GM03348 (cell line): ENCODE data around the gene SBF2.
A peak's percentile ranks its signal among the peaks of the same experiment; 100 is the strongest.

Experiments used
- DNase-seq: peaks from one replicate; pipeline ENCODE4 v3.0.0; 2012; ENCODE audit warnings: low spot score

Gene SBF2

DNA sequence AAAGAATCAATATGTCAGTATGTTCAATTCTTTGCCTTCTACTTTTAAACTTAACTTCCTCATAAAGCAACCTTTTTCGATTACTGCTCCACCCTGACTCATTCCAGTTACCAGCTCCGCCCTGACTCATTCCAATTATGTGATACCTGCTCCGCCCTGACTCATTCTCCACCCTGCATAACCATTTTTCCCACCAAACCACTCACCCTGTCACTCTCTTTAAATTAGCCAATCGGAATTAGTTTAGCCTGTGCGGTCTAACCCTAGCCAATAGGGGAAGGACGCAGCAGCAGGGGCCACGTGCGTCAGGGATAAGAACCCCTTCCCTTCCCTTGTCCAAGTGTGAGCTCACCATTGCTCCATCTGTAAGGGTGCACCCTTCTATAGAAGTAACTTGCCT lies 393.8 kb downstream of the SBF2 start:
- DNase-seq, result peak; percentile 42

DNA sequence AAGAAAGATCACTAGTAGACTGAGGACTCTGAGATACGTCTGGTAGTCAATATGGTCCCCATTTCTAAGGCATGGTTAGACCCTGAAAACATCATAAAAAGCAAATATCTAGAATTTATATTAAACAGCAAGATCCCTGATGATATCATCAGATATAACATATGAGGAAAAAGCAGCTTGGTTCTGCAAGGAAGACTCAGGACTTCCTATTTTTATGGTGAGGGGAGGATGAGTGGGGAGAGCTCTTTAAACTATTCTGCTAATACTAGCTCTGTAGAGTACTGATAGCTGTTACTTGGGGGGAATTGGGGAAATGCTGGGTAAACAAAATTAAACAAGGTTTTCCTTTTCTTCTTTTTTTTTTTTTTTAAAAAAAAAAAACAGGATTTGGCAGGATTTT lies 394.3 kb downstream of the SBF2 start:
- DNase-seq, result no peak

DNA sequence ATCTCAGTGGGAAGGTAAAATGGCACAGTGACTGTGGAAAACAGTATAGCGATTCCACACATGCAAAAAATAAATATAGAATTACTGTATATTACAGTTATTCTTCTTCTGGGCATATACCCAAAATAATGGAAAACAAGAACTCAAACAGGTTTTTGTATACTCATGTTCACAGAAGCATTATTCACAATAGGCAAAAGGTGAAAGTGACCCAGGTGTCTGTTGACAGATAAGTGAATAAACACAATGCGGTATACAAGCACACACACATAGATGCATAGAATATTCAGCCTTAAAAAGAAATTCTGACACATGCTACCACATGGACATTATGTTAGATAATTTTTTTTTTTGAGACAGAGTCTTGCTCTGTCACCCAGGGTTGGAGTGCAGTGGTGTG lies 397.1 kb downstream of the SBF2 start:
- no peak for DNase-seq

DNA sequence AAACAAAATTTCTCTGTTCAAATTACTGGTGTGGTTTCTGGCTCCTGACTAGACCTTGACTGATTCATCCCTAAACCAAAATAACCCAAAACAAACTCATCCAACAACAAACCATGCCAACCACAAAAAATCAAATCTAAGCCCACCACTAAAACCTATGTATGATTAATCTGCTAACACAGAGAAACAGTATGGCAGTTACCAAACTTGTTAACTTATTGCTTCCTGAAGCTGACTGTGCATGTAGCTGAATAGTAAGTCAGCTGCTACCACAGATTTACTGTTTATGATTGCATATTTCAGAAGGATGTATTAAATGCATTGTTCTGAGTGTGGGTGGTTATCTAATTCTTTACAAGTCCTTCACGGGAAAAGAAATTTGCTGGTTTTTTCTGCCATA lies 399.0 kb downstream of the SBF2 start:
- DNase-seq, result peak; percentile 63

DNA sequence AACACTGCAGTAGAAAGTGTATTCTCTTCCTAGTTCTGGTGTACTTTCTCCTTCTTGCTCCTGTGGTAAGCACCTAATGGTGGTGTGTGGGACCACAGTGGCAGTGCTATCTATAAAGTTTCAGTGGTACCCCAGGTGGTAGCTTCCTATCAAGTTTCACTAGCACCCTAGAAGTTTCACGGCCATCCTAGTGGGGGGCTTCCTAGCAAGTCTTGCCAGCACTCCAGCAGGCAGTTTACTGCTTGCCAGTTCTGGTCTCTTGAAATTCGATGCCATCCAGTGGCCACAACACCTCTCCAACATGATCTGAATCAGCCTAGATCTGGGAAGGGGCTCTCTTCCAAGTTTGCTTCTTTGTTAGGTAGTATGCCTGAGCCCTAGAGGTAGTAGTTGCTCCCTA lies 400.5 kb downstream of the SBF2 start:
- DNase-seq, result no peak

DNA sequence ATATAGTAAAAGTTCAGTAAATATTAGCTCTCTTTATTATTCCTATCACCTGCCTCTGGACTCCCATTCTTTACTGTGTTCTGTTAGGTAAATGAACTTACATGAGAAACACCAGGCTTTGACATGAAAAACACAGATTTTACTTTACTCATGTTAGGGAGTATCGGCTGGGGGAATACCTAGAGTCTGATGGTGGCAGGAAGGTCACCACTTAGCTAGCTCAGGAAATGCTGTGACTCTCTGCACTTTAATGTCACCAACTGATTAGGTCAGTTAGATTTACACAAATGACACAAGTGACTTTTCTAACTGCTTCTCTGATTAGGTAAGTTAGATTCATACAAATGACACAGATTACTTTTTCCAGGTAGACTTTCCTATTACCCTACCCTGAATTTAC lies 405.1 kb downstream of the SBF2 start:
- DNase-seq, result no peak

DNA sequence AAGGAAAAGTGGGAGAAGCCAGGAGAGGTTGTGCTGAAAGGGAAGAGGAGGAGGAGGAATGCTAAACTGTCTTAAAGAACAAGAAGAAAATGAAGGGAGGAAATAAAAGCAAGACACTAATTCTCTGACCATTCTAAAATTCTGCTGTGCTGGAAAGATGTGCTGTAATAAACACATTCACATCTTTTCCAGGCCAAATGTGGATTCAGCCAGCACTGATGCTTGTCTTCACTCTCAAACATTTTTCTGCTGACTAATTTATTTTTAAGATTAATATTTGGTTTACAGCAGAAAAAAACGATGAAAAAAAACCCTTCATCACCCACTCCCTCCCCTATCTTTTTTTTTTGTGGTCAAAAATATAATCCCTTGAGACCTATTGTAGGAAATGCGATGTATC lies 406.5 kb downstream of the SBF2 start:
- DNase-seq, result no peak

DNA sequence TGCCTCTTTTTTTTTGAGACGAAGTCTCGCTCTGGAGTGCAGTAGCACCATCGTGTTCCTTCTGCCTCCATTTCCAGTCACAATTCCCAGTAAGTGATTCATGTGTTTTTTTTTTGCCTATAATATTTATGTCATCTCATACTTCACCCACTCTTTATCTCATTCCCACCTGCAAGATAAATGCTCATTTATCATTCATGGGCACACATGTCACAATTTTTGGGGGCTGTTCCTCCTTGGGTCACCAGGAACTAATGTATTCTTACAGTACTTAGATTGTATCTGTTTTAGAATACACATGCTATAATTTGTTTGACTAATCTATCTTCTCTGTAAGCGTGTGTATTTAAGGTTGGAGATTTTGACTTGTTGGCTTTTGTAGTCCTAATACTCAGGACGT lies 407.4 kb downstream of the SBF2 start:
- DNase-seq, result no peak

DNA sequence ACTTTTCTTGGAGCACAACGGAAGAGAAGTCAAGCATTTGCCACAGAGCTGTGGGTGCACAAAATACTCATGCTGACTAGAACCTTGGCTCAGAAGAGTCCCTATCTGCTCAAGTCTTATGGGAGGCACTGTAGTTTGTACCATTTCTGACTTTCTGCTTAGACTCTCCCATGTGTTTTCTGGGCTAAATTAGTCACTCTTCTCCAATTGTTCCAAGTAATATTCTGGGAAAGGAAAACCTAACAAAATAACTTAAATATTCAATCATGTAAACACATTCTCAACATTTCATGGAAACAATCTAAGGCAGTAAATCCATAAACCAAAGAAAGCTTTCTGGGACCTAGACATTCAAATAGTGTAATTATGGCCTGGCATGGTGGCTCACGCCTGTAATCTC lies 409.4 kb downstream of the SBF2 start:
- DNase-seq, result peak; percentile 11

DNA sequence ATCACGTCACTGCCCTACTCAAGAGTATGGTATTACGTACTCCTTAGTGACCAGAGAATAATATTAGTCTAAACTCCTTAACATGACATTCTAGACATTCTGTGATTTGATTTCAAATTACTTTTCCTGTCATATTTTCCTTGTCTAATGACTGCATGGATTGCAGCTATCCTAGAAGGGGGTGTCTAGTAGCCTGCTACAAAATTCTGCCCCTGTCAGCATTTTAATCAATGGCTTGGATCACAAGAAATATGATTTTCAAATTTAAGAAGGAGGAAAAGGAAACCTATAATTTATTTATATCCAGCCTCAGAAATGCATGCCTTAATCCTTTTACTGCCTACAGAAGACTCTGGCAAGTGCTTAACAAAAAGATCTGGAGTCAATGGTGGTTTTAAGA lies 413.4 kb downstream of the SBF2 start:
- DNase-seq, result no peak

DNA sequence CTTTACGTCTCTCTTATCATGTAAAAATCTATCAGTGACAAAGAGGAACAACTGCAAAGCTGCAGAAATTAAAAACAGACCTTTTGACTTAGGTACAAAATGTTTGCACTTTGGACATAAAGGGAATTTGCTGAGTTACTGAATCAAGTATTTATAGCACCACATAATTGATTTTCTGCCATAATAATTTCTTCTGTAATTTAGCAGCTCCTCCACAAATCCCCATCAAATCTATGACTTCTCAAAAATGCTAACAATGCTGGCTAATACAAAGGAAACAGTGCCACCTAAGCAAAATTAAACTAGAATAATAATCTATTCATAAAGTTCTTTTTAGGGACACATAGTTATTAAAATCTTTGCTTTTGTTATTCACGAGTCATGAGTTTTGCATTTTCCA lies 415.1 kb downstream of the SBF2 start:
- no peak for DNase-seq

DNA sequence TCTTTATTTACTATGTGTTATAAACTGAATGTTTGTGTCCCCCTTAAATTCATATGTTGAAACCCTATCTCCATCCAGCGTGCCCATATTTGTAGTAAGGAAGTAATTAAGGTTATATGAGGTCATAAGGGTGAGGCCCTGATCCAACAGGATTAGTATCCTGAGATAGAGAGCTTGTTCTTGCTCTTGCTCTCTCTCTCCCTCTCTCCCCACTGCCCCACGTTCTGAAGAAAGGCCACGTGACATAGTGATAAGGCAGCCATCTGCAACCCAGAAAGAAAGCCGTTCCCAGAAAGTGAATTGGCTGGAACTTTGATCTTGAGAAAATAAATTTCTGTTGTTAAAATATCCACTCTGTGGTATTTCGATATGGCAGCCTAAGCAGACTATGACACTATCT lies 417.7 kb downstream of the SBF2 start:
- DNase-seq, result no peak

DNA sequence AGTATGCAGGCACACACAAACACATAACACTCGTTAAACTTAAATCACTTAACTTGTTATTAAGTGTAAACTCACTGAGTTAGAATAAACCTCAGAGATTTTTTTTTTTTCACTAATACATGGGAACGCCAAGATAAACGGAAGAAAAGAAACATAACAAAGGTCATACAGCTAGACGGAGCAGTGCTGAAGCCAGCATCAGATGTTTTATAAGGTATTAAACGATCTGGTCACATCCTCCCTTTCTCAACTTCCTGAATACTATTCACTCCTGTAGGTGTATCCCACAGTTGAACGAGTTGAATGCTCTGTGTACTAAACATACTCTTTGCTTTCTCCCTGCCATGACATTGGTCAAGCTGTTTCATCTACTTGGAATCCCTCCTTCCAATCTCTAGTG lies 418.2 kb downstream of the SBF2 start:
- no peak for DNase-seq

DNA sequence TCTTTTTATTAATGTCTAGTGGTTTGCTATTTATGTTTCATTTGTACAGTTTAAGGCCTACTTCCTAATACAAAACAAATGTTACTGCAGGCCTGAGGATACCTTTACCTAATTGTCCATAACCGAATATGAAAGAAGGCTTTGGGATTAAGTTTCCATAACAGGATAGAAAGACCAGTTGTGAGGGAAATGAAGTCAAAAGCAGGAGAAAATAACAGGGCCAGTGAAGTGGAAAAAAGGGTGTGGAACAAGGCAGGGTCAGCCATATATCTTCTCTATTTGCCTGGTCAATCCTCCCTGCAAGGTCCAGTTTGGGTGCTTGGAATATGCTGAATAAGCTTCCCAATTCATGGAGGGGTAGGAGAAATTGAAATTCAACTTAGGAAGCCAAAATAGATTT lies 418.6 kb downstream of the SBF2 start:
- no peak for DNase-seq

DNA sequence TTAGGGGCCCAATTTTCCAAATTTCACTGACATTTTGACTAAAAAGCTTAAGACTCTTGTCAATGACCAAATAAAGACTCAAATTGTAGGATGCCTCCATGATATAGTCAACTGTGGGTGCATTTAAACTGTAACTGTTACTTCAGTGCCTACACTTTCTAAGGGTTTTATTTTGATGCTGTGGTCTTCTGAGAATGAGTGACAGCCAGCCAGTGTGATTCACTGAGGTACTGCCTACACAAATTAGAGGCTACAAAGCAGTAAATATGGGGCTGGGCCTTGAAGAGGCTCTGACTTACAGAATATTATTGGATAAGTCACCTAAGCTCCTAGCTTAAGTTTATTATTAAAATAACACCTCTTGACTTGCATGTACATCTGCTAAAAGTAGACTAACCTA lies 419.6 kb downstream of the SBF2 start:
- DNase-seq, result no peak

DNA sequence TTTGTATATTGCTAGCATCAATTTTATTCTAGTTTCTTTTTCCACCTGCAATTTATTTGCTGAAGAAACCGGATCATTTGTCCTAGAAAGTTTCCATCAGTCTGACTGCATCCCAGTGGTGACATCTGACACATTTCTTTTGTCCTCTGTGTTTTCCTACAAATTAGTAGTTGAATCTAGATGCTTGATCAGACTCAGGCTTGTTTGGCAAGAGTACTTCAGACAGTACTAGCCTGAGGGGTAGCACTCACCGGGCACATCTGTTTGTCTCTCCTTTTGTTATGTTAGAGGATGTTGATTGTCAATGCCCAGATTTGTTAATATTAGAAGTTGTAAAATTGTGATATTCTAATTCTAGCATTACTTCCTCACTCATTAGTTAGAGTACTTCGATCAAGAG lies 425.4 kb downstream of the SBF2 start:
- no peak for DNase-seq

DNA sequence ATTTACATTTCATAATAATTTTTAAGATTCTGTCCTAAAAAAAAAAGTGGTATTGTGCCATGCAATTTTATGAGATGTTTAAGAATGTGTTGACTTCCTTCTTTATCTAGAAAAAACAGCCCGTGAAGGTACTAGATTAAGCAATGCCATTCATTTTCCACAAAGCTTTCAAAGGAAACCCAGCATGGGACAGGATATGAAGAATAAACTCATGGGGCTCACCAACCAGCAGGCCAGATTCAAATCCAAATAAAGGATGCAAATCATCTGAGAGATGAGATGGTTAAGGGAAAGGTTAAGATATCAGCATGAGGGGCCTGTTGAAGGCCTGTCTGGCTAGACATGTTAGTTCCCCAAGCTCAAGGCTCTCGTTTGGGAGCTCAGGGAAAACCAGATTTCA lies 431.0 kb downstream of the SBF2 start:
- DNase-seq, result no peak

DNA sequence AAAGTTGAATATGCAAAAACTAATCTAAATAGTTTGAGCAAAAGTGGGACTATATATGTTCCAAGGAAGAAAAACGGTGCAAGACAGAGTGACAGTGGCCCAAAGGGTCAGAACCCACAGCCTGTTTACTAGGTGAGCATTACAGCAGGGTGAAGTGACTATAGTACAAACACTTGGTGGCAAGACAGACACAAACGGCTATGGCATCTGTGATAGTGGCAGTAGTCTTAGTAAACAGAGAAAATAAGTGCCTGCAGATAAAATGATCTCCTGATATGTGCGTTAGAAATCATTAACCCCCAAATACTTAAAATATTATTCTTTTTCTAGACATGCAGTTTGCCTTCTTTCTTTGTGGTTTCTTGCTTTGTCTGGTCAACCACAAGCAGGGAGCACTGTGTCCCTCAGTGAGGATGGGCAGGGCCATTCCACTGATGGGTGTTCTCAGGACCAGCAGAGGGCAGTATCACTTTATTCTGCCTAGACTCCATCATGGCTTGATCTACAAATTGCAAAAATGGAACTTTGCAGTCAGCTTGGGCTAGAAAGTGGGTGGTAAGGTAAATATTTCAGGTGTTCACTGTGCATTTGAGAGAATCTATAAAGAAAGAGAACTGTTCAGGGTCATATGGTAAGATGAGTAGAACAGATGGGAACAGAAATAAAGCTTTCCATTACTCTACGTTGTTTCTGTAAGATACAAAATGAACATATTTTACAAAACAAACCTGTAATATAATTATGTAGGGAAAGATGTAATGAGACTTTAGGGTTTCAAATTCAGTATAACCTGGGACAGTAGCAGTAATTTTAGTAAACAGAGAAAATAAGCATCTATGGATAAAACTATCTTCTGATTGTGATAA lies 431.9 kb downstream of the SBF2 start:
- peak; percentile 71 for DNase-seq

DNA sequence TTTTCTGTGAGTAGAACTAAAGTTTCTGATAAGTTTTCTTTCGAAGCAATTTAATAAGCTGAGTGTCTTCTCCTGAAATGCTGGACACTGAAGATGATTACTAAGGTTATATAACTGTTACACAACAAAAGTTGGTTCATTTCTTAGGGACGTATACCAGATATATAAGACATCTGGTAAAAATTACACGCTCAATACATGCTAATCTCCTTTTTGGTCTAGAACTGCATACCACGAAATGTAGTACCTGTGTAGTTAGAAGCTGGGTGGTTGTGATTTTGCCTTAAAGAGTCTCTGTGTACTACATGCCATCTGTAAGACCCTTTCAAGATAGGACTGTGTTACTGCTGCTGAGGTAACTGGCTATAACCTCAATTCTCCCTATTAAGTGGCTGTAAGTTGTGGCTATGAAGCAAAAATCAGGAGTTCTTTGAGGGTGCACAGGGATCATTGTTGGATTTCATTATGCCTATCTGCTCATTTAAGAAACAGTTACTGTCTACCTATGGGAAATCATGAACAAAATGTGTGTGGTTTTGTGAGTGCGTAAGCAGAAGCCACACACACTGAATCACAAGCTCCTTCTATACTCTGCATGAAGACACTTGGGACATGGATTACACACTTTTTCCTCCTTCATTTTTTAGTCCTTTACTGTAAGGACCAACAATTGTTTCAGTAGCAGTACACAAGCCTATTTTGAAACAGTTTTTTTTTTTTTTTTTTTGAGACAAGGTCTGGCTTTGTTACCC lies 434.3 kb downstream of the SBF2 start:
- no peak for DNase-seq

DNA sequence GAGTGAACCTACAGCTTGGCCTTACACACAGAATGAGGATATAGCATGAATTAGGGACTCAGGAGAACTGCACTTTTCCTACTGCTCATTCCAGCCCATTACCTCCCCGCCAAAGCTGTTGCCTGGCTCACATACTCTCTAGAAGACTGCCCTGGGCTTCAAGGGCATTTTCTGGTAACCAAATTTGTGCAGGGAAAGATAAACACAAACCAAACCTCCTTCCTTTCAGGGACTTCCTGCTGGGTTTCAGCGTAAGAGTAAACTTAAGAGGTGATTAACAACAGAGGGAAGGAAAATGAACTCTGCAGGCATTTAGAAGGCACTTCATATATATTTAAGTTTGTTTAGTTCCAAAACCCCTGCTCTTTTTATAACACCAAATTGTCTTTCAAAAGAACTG lies 435.2 kb downstream of the SBF2 start:
- DNase-seq, result no peak

DNA sequence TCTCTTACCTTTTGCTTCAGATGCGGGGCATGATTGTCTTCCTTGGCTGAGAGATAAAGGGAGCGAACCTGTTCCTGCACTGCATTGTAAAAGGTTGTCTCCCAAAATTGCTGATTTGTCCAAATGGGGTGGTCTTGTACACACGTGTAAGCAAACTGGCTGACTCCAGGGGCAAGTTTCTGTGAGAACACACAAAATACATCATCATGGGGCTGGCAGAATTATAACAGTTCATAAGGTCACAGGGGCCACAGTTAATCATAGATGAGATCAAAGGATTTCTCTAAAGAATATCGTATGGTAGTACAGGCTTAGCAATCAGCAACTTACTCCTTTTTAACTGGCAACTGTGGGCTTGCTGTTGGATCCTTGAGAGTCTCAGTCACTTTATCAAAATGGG lies 435.8 kb downstream of the SBF2 start:
- no peak for DNase-seq

DNA sequence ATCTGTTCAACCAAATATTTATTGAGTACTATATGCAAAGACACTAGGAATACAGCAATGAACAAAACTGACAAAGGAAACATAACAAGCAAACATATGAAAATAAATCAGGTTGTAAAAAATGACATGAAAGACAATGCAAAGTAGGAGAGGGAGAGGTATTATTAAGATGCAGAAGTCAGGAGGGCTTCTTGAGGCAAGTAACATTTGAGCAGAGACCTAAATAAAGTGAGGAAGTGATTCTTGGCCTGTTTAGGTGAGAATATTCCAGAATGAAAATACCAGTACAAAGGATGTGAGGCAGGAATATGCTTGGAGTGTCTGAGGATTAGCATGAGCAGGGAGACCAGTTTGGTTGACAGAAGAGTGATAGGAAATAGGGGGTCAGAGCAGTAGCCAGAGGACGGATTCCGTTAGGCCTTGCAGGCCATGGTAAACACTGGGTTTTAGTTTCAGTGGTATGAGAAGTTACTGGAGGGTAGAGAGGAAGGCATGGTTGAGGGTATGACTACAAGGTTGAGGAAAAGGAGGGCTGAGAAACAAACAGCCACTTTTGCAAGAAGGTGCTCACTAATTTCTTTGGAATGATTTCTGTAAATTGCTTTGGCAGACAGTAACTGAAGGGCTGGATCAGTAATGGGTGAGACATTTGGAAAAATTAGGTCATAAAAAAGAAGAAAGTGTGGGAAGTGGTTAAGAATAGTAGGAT lies 438.3 kb downstream of the SBF2 start:
- peak; percentile 59 for DNase-seq

DNA sequence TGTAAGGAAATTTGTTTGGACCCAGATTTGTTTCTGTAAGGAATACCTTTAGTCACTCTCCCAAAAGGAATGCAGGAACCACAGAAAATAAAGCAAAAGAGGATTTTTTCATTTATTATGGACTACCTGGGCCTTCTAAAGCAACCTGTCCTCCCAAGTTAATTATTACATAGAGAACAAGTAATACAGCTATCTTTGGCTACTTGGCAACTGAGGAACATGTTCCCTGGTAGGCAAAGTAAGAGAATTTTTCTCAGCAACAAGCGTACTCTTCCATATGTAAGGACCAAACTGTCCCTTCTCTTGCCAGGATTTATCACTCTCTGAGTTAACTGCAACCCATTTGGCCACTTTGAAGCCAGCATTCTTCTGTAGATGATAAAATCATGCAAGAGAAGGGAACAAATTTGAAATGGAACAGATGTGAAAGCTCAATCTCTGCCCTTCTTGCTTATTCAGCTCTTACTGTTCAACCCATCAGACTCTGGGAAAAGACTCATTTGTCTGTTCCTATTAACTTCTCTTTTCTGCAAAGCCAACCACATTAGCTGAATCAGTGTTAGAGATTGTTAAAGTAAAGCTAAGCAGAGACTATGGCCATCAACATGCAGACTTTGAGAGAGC lies 440.0 kb downstream of the SBF2 start:
- no peak for DNase-seq
